H9 (cell line): ENCODE data around the gene DECR2. TPM values are rescaled to one million over a fixed set of nuclear protein-coding genes. Genes with fewer than 3 reads are reported as not detected.

Experiments used
- DNase-seq: peaks from one replicate; pipeline ENCODE4 v3.0.0-alpha.2; 2017
- H2AFZ ChIP-seq: one replicate; pipeline ENCODE4 v1.6.1; 2013; ENCODE audit warnings: mild to moderate bottlenecking, low read length, control low read depth, moderate library complexity
- H2AK5ac ChIP-seq: 2 replicates; pipeline ENCODE4 v1.6.1; 2013; ENCODE audit warnings: low read length, control low read depth, mixed read lengths; ENCODE audit not compliant: insufficient read length
- H2BK120ac ChIP-seq: one replicate; pipeline ENCODE4 v1.6.1; 2013; ENCODE audit warnings: low read depth, mild to moderate bottlenecking, low read length, control low read depth, inconsistent platforms; ENCODE audit not compliant: poor library complexity, severe bottlenecking
- H2BK12ac ChIP-seq: 2 replicates; pipeline ENCODE4 v1.6.1; 2013; ENCODE audit warnings: low read length, control low read depth, mixed read lengths, low read depth; ENCODE audit not compliant: insufficient read length
- H2BK15ac ChIP-seq: 2 replicates; pipeline ENCODE4 v1.6.1; 2013; ENCODE audit warnings: low read depth, low read length, control low read depth
- H2BK20ac ChIP-seq: one replicate; pipeline ENCODE4 v1.6.1; 2013; ENCODE audit warnings: low read depth, mild to moderate bottlenecking, low read length, control low read depth, inconsistent platforms; ENCODE audit not compliant: poor library complexity, severe bottlenecking
- H2BK5ac ChIP-seq: 2 replicates; pipeline ENCODE4 v1.6.1; 2013; ENCODE audit warnings: low read length, control low read depth, mixed read lengths; ENCODE audit not compliant: insufficient read length
- H3K14ac ChIP-seq: 2 replicates; pipeline ENCODE4 v1.6.1; 2013; ENCODE audit warnings: low read length, control low read depth; ENCODE audit not compliant: insufficient read depth
- H3K18ac ChIP-seq: 2 replicates; pipeline ENCODE4 v1.6.1; 2013; ENCODE audit warnings: low read depth, mild to moderate bottlenecking, mixed read lengths, low read length, control low read depth; ENCODE audit not compliant: insufficient read length
- H3K23ac ChIP-seq: 2 replicates; pipeline ENCODE4 v1.6.1; 2013; ENCODE audit warnings: low read length, control low read depth, mixed read lengths, low read depth; ENCODE audit not compliant: insufficient read length
- H3K23me2 ChIP-seq: 2 replicates; pipeline ENCODE4 v1.6.1; 2013; ENCODE audit warnings: low read depth, mild to moderate bottlenecking, mixed read lengths, low read length, control low read depth; ENCODE audit not compliant: insufficient read length, poor library complexity, severe bottlenecking
- H3K27ac ChIP-seq: 2 replicates; pipeline ENCODE4 v1.5.1; 2013; ENCODE audit warnings: low read length, control low read depth, mixed read lengths, low read depth; ENCODE audit not compliant: insufficient read length
- H3K27me3 ChIP-seq: 2 replicates; pipeline ENCODE4 v1.6.1; 2013; ENCODE audit warnings: low read length, control low read depth, inconsistent platforms; ENCODE audit not compliant: insufficient read depth
- H3K4ac ChIP-seq: 2 replicates; pipeline ENCODE4 v1.6.1; 2013; ENCODE audit warnings: low read depth, mild to moderate bottlenecking, control low read depth, inconsistent platforms, low read length, moderate library complexity
- H3K4me1 ChIP-seq: 2 replicates; pipeline ENCODE4 v1.6.1; 2013; ENCODE audit warnings: low read length, control low read depth, inconsistent platforms; ENCODE audit not compliant: insufficient read depth
- H3K4me2 ChIP-seq: 2 replicates; pipeline ENCODE4 v1.6.1; 2013; ENCODE audit warnings: low read length, control low read depth, mixed read lengths; ENCODE audit not compliant: insufficient read length, insufficient read depth
- H3K56ac ChIP-seq: 2 replicates; pipeline ENCODE4 v1.6.1; 2013; ENCODE audit warnings: low read depth, mild to moderate bottlenecking, mixed read lengths, low read length, control low read depth; ENCODE audit not compliant: insufficient read length
- H3K79me1 ChIP-seq: 2 replicates; pipeline ENCODE4 v1.6.1; 2013; ENCODE audit warnings: low read depth, mild to moderate bottlenecking, moderate library complexity, low read length, control low read depth, inconsistent platforms; ENCODE audit not compliant: insufficient read depth, poor library complexity, severe bottlenecking
- H3K79me2 ChIP-seq: 2 replicates; pipeline ENCODE4 v1.6.1; 2013; ENCODE audit warnings: low read length, control low read depth, inconsistent platforms; ENCODE audit not compliant: insufficient read depth
- H3K9ac ChIP-seq: 2 replicates; pipeline ENCODE4 v1.6.1; 2013; ENCODE audit warnings: low read length, control low read depth, mixed read lengths; ENCODE audit not compliant: insufficient read length; ENCODE audit errors: extremely low read depth
- H3K9me3 ChIP-seq: one replicate; pipeline ENCODE4 v1.6.1; 2013; ENCODE audit warnings: low read depth, low read length, inconsistent platforms; ENCODE audit not compliant: control insufficient read depth
- H3T11ph ChIP-seq: one replicate; pipeline ENCODE4 v1.6.1; 2013; ENCODE audit warnings: mild to moderate bottlenecking, low read length, control low read depth, inconsistent platforms
- H4K20me1 ChIP-seq: one replicate; pipeline ENCODE4 v1.6.1; 2013; ENCODE audit not compliant: control insufficient read depth, insufficient read length, insufficient read depth
- H4K5ac ChIP-seq: 2 replicates; pipeline ENCODE4 v1.6.1; 2013; ENCODE audit warnings: low read depth, mild to moderate bottlenecking, mixed read lengths, low read length, control low read depth; ENCODE audit not compliant: insufficient read length
- H4K8ac ChIP-seq: replicated peaks from 2 replicates; pipeline ENCODE4 v1.6.1; 2013; ENCODE audit warnings: low read length, control low read depth, mixed read lengths, low read depth; ENCODE audit not compliant: insufficient read length
- H4K91ac ChIP-seq: 2 replicates; pipeline ENCODE4 v1.6.1; 2013; ENCODE audit warnings: low read depth, mild to moderate bottlenecking, moderate library complexity, mixed read lengths, low read length, control low read depth; ENCODE audit not compliant: insufficient read length
- H3K27ac Mint-ChIP-seq, 3 experiments: 2 replicates in 2 of 3; 3 replicates in 1 of 3; pipeline ENCODE4 v1.8.0; 2020 to 2021; ENCODE audit warnings: mixed read lengths in 3 of 3, mild to moderate bottlenecking in 1 of 3, moderate library complexity in 1 of 3
- H3K27me3 Mint-ChIP-seq: 2 replicates; pipeline ENCODE4 v1.8.0; 2021; ENCODE audit warnings: low read depth, mild to moderate bottlenecking, moderate library complexity, mixed read lengths
- H3K36me3 Mint-ChIP-seq, 3 experiments: 2 replicates in 2 of 3; 3 replicates in 1 of 3; pipeline ENCODE4 v1.8.0; 2020 to 2021; ENCODE audit warnings: low read depth in 3 of 3, mixed read lengths in 3 of 3; ENCODE audit not compliant: insufficient read depth in 1 of 3
- H3K4me1 Mint-ChIP-seq, 2 experiments: 2 replicates each; pipeline ENCODE4 v1.8.0; 2020; ENCODE audit warnings: mixed read lengths in 2 of 2
- H3K4me3 Mint-ChIP-seq, 2 experiments: 2 replicates in 1 of 2; 3 replicates in 1 of 2; pipeline ENCODE4 v1.8.0; 2020 to 2021; ENCODE audit warnings: mild to moderate bottlenecking in 2 of 2, mixed read lengths in 2 of 2, moderate library complexity in 1 of 2
- H3K9me3 Mint-ChIP-seq, 2 experiments: 2 replicates in 1 of 2; 3 replicates in 1 of 2; pipeline ENCODE4 v1.8.0; 2020; ENCODE audit warnings: mild to moderate bottlenecking in 2 of 2, mixed read lengths in 2 of 2, moderate library complexity in 1 of 2
- WGBS: extraction: QIAGEN DNeasy Blood & Tissue Kit; methylation state at CpG from one replicate; pipeline ENCODE4 v1.1.7; 2013; ENCODE audit warnings: missing lambda C conversion rate, low lambda C conversion rate, mixed read lengths; ENCODE audit not compliant: insufficient read length; ENCODE audit errors: extremely low coverage; 5-methylcytosine and 5-hydroxymethylcytosine counted together
- total RNA-seq: library from RNA; stranded (reverse); gene quantifications from 2 replicates; pipeline ENCODE4 v1.2.1, GENCODE V29; 2021
- TF ChIP-seq, protein P1 (sequence below): fragments of 200-600 bp; sonication (generic); conservative IDR thresholded peaks from 3 replicates; pipeline ENCODE4 v1.8.0; 2021; ENCODE audit warnings: antibody characterized with exemption, mild to moderate bottlenecking

DECR2 gene
- total RNA-seq, 1 experiment from 2014 or later = 39.3 TPM

GRCh38 chr16:450785-451512 lies 49.3 kb downstream of the DECR2 start:
- DNase-seq = no peak
- no peak overlapping the region for H2BK20ac ChIP-seq
- no peak overlapping the region for H3K56ac ChIP-seq
- no peak overlapping the region for H3K9ac ChIP-seq
- H4K5ac ChIP-seq = no peak overlapping the region
- no peaks in the 10 kb centered on the region for H3K9me3 ChIP-seq
- H3K79me1 ChIP-seq = no peaks in the 10 kb centered on the region
- no peak overlapping the region for H3K4ac ChIP-seq
- H2BK120ac ChIP-seq = no peak overlapping the region
- no CpG with 5 or more reads among the region's 14 CpGs for WGBS
- Mint-ChIP-seq H3K4me3 (no peak overlapping the region; a peak in 1 of 5 replicates), H3K9me3 (no peaks in the 10 kb centered on the region), H3K4me1 (peaks cover 4 to 11% of the 10 kb centered on the region in 2 experiments), H3K27ac (peak overlapping the region in 2 of 3 experiments; percentile 68 to 94; a peak in 2 of 7 replicates), H3K36me3 (no peaks in the 10 kb centered on the region; a peak in 1 of 7 replicates), H3K27me3 (no peaks in the 10 kb centered on the region; the same call in 1 of the 2 replicates)
- no peak overlapping the region for H4K8ac ChIP-seq
- H2AK5ac ChIP-seq = no peak overlapping the region
- H2BK15ac ChIP-seq = no peak overlapping the region
- H3K23me2 ChIP-seq = no peaks in the 10 kb centered on the region
- no peak overlapping the region for H3K14ac ChIP-seq
- no peaks in the 10 kb centered on the region for H3K79me2 ChIP-seq
- H3K23ac ChIP-seq = no peak overlapping the region
- no peak overlapping the region for H2BK5ac ChIP-seq
- no peak overlapping the region for H3T11ph ChIP-seq
- no peaks in the 10 kb centered on the region for H3K4me1 ChIP-seq
- no peaks in the 10 kb centered on the region for H3K27me3 ChIP-seq
- H3K18ac ChIP-seq = no peak overlapping the region
- no peaks in the 10 kb centered on the region for H4K20me1 ChIP-seq
- H4K91ac ChIP-seq = no peak overlapping the region
- H2AFZ ChIP-seq = no peak overlapping the region
- TF ChIP-seq, protein P1, sequence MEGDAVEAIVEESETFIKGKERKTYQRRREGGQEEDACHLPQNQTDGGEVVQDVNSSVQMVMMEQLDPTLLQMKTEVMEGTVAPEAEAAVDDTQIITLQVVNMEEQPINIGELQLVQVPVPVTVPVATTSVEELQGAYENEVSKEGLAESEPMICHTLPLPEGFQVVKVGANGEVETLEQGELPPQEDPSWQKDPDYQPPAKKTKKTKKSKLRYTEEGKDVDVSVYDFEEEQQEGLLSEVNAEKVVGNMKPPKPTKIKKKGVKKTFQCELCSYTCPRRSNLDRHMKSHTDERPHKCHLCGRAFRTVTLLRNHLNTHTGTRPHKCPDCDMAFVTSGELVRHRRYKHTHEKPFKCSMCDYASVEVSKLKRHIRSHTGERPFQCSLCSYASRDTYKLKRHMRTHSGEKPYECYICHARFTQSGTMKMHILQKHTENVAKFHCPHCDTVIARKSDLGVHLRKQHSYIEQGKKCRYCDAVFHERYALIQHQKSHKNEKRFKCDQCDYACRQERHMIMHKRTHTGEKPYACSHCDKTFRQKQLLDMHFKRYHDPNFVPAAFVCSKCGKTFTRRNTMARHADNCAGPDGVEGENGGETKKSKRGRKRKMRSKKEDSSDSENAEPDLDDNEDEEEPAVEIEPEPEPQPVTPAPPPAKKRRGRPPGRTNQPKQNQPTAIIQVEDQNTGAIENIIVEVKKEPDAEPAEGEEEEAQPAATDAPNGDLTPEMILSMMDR = no peak
- no peak overlapping the region for H3K4me2 ChIP-seq
- H3K27ac ChIP-seq = no peak overlapping the region
- no peak overlapping the region for H2BK12ac ChIP-seq
